GM10248 (cell line): ENCODE results near the gene C5orf22.

ENCODE experiments used
- CTCF ChIA-PET: fragments of 300-600 bp; sonication (Branson Sonifier 250); formaldehyde crosslinking; extraction: SDS; loops from one replicate; lab custom pipeline; 2021; ENCODE audit warnings: antibody characterized with exemption; lab: Yijun Ruan, JAX
- POLR2A ChIA-PET: fragments of 350-650 bp; sonication (Branson Sonifier 250); formaldehyde crosslinking; extraction: SDS; loops from one replicate; lab custom pipeline; 2020; ENCODE audit warnings: antibody characterized with exemption; lab: Yijun Ruan, JAX
- DNase-seq: peaks from one replicate; pipeline ENCODE4 v3.0.0; 2012; ENCODE audit errors: extremely low spot score
- CTCF ChIP-seq: IDR thresholded peaks from 2 replicates; pipeline ENCODE4 v1.5.1; 2012; ENCODE audit warnings: mild to moderate bottlenecking, low read depth; ENCODE audit errors: extremely low read depth, missing control alignments, control extremely low read depth

The C5orf22 gene

GRCh38 chr5:31604240-31604639, 72.1 kb downstream of the C5orf22 start:
- ChIA-PET CTCF (interaction anchor here (1.0 to 1.4 kb wide), 2 partner anchors 10 to 32 kb away, joined by 3 read pairs; no protein-coding TSS in a partner anchor), POLR2A (no interaction called here)
- no peak for DNase-seq
- TF ChIP-seq CTCF: no peak

- DNase-seq: no peak
- TF ChIP-seq CTCF: no peak
- ChIA-PET POLR2A (no interaction called here), CTCF (interaction anchor here (1.0 to 1.4 kb wide), 2 partner anchors 9 to 32 kb away, joined by 3 read pairs; no protein-coding TSS in a partner anchor)
Observed at GRCh38 chr5:31604644-31605043, 72.5 kb downstream of the C5orf22 start.
